ENCODE data around the gene NCDN. TPM values are rescaled to one million over a fixed set of nuclear protein-coding genes. Genes with fewer than 3 reads are reported as not detected.

NCDN gene
- total and polyA plus RNA-seq, 2 of the 8 experiments (the other 6 are each of a cell fraction or from before 2014, with no cell fraction given) = 26.2 to 35.4 TPM

DNA sequence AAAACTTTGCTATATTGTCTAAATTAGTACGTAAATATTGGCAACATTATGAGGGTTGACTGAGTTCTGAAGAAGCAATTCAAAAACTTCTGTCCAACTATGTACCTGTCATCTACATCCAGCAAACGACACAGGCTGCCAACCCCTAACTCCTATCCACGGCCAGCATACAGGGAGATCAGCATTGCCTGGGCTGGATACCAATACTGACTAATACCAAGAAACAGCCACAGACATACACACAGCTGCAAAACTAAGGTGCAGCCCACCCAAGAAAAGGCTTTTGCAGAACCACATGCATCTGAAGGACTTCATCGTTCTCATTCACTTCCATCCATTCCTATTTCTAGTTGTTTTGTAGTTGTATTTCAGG lies 2.4 kb upstream of the NCDN start:
- FAIRE-seq (peak; percentile 57), DNase-seq (ENCODE audit: low read depth in 1 of 2, low spot score in 2 of 2) (no peak)
- Histone ChIP-seq H3K9ac (replicated peaks in 1 of 4; ENCODE audit: extremely low read depth in 1 of 4, low read depth in 3 of 4, low read length in 3 of 4) (peak overlapping the region in 2 of 4 experiments; percentile 51 to 58; a peak in 3 of 7 replicates), H3K27me3 (replicated peaks in 1 of 4; ENCODE audit: control insufficient read depth in 3 of 4, extremely low read depth in 1 of 4, insufficient read depth in 3 of 4, low read length in 3 of 4) (no peaks in the 10 kb centered on the region), H3K18ac (ENCODE audit: extremely low read depth, low read length) (peak overlapping the region; percentile 33; the same call in 1 of the 2 replicates), H3K79me2 (ENCODE audit: control insufficient read depth in 1 of 2, insufficient read depth in 2 of 2, low read length in 2 of 2) (peaks cover 4 to 62% of the 10 kb centered on the region in 2 experiments; a peak in 3 of 4 replicates), H3K4me1 (replicated peaks in 1 of 4; ENCODE audit: control insufficient read depth in 3 of 4, insufficient read depth in 4 of 4, low read length in 3 of 4) (peaks cover 7 to 20% (median 16%) of the 10 kb centered on the region in 4 experiments; a peak in 6 of 7 replicates), H3K4me3 (ENCODE audit: extremely low read depth in 1 of 4, insufficient read depth in 2 of 4, low read depth in 3 of 4, low read length in 4 of 4) (peak overlapping the region; percentile 25 to 76 (median 57); a peak in 7 of 8 replicates), H3K23me2 (ENCODE audit: low read depth, low read length) (peaks cover 5% of the 10 kb centered on the region; the same call in 1 of the 2 replicates), H2BK5ac (ENCODE audit: low read depth, low read length) (peak overlapping the region; percentile 93), H3K4ac (replicated peaks; ENCODE audit: insufficient read length, low read depth, low read length) (no peak overlapping the region), H3K79me1 (ENCODE audit: low read depth, low read length) (no peaks in the 10 kb centered on the region; the same call in 1 of the 2 replicates), H4K20me1 (replicated peaks in 1 of 2; ENCODE audit: control insufficient read depth in 1 of 2, insufficient read depth in 2 of 2, low read length in 2 of 2) (peaks cover 0 to 3% of the 10 kb centered on the region in 2 experiments), H2AK5ac (ENCODE audit: low read depth, low read length) (peak overlapping the region; percentile 91), H4K91ac (replicated peaks; ENCODE audit: insufficient read length, low read length) (peak overlapping the region; percentile 54), H3K27ac (ENCODE audit: low read depth, low read length) (peak overlapping the region; percentile 79), H4K5ac (ENCODE audit: insufficient read length, low read depth, low read length) (peak overlapping the region; percentile 68), H3K56ac (replicated peaks; ENCODE audit: insufficient read length, low read depth, low read length) (peak overlapping the region; percentile 11), H2AFZ (ENCODE audit: low read length) (no peak overlapping the region), H3K9me3 (ENCODE audit: insufficient read depth in 2 of 2, low read depth in 1 of 2, low read length in 1 of 2) (no peaks in the 10 kb centered on the region), H3K36me3 (ENCODE audit: control insufficient read depth in 2 of 4, insufficient read depth in 4 of 4, low read length in 3 of 4) (peaks cover 0 to 42% (median 5%) of the 10 kb centered on the region in 4 experiments; a peak in 4 of 8 replicates), H3K23ac (ENCODE audit: insufficient read length) (no peak overlapping the region), H3K4me2 (ENCODE audit: insufficient read depth in 1 of 2, low read depth in 2 of 2, low read length in 2 of 2) (peak overlapping the region; percentile 85 to 92), H3K14ac (ENCODE audit: insufficient read length) (no peak overlapping the region), H4K8ac (ENCODE audit: extremely low read depth, insufficient read depth, low read length) (no peak overlapping the region), H2BK20ac (ENCODE audit: low read length) (peak overlapping the region; percentile 91), H2BK15ac (ENCODE audit: low read length) (no peak overlapping the region), H2BK120ac (replicated peaks; ENCODE audit: low read depth, low read length) (peak overlapping the region; percentile 10), H2BK12ac (ENCODE audit: low read depth, low read length) (peak overlapping the region; percentile 82; the same call in 1 of the 2 replicates)
- WGBS, 2 experiments (ENCODE audit: extremely low coverage in 1 of 2, insufficient coverage in 1 of 2, insufficient read length in 1 of 2, insufficient replicate concordance in 2 of 2, low coverage in 1 of 2, low lambda C conversion rate in 2 of 2, missing lambda C conversion rate in 1 of 2) = 22% methylated on average over 4 of the region's 4 CpGs; no CpG with 5 or more reads in 1 of the 2 experiments
- ChIA-PET POLR2A (ENCODE audit: partially characterized antibody) (interaction anchor here (2.0 to 2.8 kb wide), 2 partner anchors 8 to 17 kb away, joined by 13 to 22 read pairs; partner anchors contain the start of gene TFAP2E), CTCF (ENCODE audit: partially characterized antibody) (no interaction called here)
- TF ChIP-seq ASH2L (IDR thresholded peaks at IDR 0.05; ENCODE audit: low read length) = peak; percentile 34
- TF ChIP-seq CTBP2 (IDR thresholded peaks at IDR 0.05; ENCODE audit: borderline replicate concordance, insufficient read depth, insufficient read length, low read length) = no peak
- TF ChIP-seq SIN3A (conservative IDR thresholded peaks at IDR 0.05 in 1 of 2, IDR thresholded peaks at IDR 0.05 in 1 of 2; ENCODE audit: low read depth in 1 of 2, low read length in 2 of 2) = peak in 1 of 2 experiments; percentile 84; a peak in 2 of 4 replicates

Measured in H1 (cell line).